IgD-negative memory B cell (primary cell): ENCODE measurements around the gene TAF3. TPM values are rescaled to one million over a fixed set of nuclear protein-coding genes. Genes with fewer than 3 reads are reported as not detected.

ENCODE experiments used
- H3K27ac Mint-ChIP-seq, 3 donors: one replicate each; pipeline ENCODE4 v1.8.0; 2020 to 2022; ENCODE audit warnings: mild to moderate bottlenecking in 3 of 3, mixed read lengths in 3 of 3, moderate library complexity in 1 of 3
- H3K27me3 Mint-ChIP-seq: one replicate; pipeline ENCODE4 v1.8.0; 2021; ENCODE audit warnings: mixed read lengths
- H3K36me3 Mint-ChIP-seq: one replicate; pipeline ENCODE4 v1.8.0; 2020; ENCODE audit warnings: mild to moderate bottlenecking, mixed read lengths
- H3K4me1 Mint-ChIP-seq, 3 donors: one replicate each; pipeline ENCODE4 v1.8.0; 2020 to 2022; ENCODE audit warnings: mixed read lengths in 3 of 3, mild to moderate bottlenecking in 1 of 3
- H3K4me3 Mint-ChIP-seq, 4 donors: one replicate each; pipeline ENCODE4 v1.8.0; 2020 to 2022; ENCODE audit warnings: mild to moderate bottlenecking in 4 of 4, mixed read lengths in 4 of 4, moderate library complexity in 3 of 4
- H3K9me3 Mint-ChIP-seq, 3 donors: one replicate each; pipeline ENCODE4 v1.8.0; 2020 to 2021; ENCODE audit warnings: mixed read lengths in 3 of 3, mild to moderate bottlenecking in 1 of 3
- polyA plus RNA-seq: library from polyadenylated mRNA; unstranded; fragments of 300-500 nt; fragmentation: Illumina TruSeq; gene quantifications from one replicate; pipeline ENCODE4 v1.2.3, GENCODE V29; 2021

Gene TAF3
- polyA plus RNA-seq, 1 donor from 2014 or later: 16.2 TPM

DNA sequence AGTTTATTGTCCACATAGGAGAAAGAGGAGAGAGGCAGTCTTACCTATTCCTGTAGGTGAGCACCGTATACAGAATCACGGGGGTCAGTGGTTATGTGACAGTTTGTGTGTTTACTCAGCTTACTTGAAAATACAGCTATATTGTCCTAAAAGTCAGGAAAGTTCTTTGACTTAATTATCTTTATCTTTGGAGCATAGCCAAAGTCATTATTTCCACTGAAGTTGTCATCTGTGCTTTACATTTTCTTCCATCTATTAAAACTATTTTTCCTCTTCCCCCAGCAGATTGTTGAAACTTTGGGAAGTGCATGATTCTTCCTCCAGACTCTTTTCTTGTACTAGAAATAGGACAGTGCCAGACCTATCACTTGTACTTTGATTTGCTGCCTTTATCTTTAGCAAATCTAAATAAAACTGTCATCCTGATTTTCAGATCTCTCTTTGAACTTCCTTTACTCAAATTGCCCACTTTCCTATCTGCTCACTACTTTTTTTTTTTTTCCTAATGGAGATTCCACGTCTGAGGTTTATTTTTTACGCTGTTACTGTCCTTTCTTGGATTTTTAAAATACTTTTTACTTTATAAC is 58.3 kb downstream of the TAF3 start:
- Mint-ChIP-seq H3K4me3 (no peak overlapping the region), H3K4me1 (peaks cover 0 to 8% (median 2%) of the 10 kb centered on the region in 3 donors), H3K36me3 (peaks cover 4% of the 10 kb centered on the region), H3K9me3 (no peaks in the 10 kb centered on the region), H3K27me3 (no peaks in the 10 kb centered on the region), H3K27ac (no peak overlapping the region)

- Mint-ChIP-seq H3K27ac (no peak overlapping the region), H3K36me3 (peaks cover 10% of the 10 kb centered on the region), H3K27me3 (no peaks in the 10 kb centered on the region), H3K4me1 (peaks cover 6 to 8% (median 7%) of the 10 kb centered on the region in 3 donors), H3K9me3 (no peaks in the 10 kb centered on the region), H3K4me3 (no peak overlapping the region)
Observed at GRCh38 chr10:7881119-7881518, 62.8 kb downstream of the TAF3 start.

DNA sequence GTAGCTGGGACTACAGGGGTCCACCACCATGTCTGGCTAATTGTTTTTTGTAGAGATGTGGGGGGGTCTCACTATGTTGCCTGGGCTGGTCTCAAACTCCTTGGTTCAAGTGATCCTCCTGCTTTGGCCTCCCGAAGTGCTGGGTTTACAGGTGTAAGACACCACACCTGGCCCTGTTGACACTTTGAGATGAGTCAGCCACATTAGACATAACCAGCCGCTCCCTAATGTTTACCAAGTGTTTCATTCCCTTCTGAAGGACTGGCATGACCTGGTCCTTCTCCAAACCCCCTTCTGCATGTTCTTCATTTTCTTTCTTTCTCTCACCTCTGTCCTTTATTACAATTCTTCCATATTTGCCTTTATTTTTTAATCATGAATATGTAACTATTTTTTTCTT is 67.8 kb downstream of the TAF3 start:
- Mint-ChIP-seq H3K4me3 (no peak overlapping the region), H3K9me3 (no peaks in the 10 kb centered on the region), H3K4me1 (peaks cover 9 to 24% (median 22%) of the 10 kb centered on the region in 3 donors), H3K27me3 (no peaks in the 10 kb centered on the region), H3K27ac (peak overlapping the region in 1 of 3 donors; percentile 21), H3K36me3 (peaks cover 6% of the 10 kb centered on the region)

DNA sequence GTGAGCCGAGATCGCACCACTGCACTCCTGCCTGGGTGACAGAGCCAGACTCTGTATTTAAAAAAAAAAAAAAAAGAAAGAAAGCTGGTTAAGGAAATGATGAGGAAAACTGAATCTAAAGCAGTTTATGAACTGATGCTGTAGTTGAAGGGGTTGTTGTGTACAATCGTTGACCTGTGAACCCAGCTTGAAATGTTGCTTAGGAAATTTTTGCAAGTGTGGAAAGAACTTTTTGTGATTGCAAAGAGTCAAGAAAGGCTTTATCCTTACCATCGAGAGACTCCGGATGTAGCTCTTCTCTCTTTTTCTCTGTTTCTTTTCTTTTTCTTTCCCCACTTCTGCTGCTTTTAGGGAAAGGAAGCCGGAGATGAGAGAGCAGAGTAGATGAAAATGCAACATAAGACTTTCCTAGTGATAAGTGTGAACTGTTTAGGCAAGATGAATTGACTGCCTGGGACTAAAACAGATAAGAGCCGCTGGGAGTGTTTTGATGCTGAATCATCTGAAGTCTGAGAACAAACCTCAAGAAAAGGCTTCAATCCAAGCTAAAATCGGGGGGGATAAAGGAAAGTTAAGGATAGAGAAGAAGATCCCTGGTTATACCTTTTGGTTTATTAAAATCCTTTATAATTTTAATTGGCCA is 69.0 kb downstream of the TAF3 start:
- no peak overlapping the region for H3K27ac Mint-ChIP-seq
- no peaks in the 10 kb centered on the region for H3K9me3 Mint-ChIP-seq

GRCh38 chr10:7889947-7890542 is 71.7 kb downstream of the TAF3 start:
- H3K36me3 Mint-ChIP-seq: peaks cover 2% of the 10 kb centered on the region
- no peak overlapping the region for H3K4me3 Mint-ChIP-seq
- peaks cover 3 to 23% (median 16%) of the 10 kb centered on the region in 3 donors for H3K4me1 Mint-ChIP-seq
- H3K9me3 Mint-ChIP-seq: no peaks in the 10 kb centered on the region
- no peak overlapping the region for H3K27ac Mint-ChIP-seq
- H3K27me3 Mint-ChIP-seq: no peaks in the 10 kb centered on the region

More for the DNA sequence above, 69.0 kb downstream of the TAF3 start:
- Mint-ChIP-seq H3K27me3 (no peaks in the 10 kb centered on the region), H3K36me3 (peaks cover 6% of the 10 kb centered on the region), H3K4me1 (peaks cover 6 to 20% (median 19%) of the 10 kb centered on the region in 3 donors), H3K4me3 (no peak overlapping the region)

DNA sequence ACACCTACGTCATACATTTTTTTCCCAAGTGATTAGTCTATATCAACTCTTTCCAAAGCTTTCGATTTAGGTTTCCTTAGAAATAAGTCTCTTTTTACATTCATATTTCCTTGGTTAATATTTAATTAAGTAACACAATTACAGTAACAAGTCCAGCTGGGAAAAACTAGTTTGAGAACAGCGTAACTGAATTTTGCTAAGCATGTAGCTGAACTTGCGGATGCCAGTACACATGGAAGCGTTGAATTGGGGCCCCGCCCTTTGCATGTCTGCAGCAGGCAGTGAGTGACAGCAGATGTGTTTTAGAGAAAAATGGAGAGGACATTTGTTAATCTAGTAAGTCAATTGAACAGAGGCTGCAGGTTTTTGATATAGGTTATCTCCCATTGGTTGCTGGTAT is 72.5 kb downstream of the TAF3 start:
- Mint-ChIP-seq H3K27ac (no peak overlapping the region), H3K4me1 (peaks cover 3 to 23% (median 16%) of the 10 kb centered on the region in 3 donors), H3K9me3 (no peaks in the 10 kb centered on the region), H3K36me3 (peaks cover 2% of the 10 kb centered on the region), H3K27me3 (no peaks in the 10 kb centered on the region), H3K4me3 (no peak overlapping the region)

DNA sequence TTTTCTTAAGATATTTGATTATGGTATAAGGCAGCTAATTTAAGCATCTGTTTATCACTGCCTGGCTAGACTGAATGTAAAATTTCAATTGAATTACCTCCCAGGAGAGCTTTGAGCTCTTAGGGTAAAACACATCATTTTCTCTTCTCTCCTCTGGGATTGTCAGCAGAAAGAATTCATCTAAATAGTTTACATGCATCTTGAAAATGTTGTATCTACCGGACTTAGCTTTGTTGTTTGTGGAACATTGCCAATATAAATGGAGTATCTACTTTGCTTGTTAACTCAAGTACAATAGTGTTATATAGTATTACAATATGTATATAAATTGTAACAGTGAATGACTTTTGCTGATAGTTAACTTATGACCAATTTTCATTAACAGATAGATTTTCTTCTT is 73.3 kb downstream of the TAF3 start:
- Mint-ChIP-seq H3K36me3 (peaks cover 3% of the 10 kb centered on the region), H3K27ac (no peak overlapping the region), H3K4me3 (no peak overlapping the region), H3K4me1 (peaks cover 3 to 20% (median 16%) of the 10 kb centered on the region in 3 donors), H3K9me3 (no peaks in the 10 kb centered on the region), H3K27me3 (no peaks in the 10 kb centered on the region)

DNA sequence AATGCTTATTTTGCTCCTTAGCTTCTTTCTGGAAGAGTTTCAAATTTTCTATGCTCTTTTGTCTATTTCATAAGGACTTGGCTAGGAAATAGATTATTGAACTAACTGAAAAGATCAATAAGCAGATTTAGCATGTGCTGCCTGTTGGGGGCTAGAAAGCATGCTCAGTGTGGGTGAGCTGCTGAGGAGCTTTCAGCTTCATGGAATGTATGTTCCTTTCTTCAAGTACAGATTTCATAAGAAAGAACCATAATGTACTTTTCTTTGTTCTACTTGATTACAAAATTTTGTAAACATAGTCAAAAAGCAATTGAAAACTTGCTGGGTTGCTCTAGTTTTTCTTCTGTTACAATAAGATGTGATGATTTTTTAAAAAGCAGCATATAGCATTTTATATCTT is 73.8 kb downstream of the TAF3 start:
- peaks cover 8% of the 10 kb centered on the region for H3K36me3 Mint-ChIP-seq
- H3K4me3 Mint-ChIP-seq: no peak overlapping the region
- H3K9me3 Mint-ChIP-seq: no peaks in the 10 kb centered on the region
- H3K27me3 Mint-ChIP-seq: no peaks in the 10 kb centered on the region
- H3K27ac Mint-ChIP-seq: no peak overlapping the region
- H3K4me1 Mint-ChIP-seq: peaks cover 3 to 20% (median 16%) of the 10 kb centered on the region in 3 donors

DNA sequence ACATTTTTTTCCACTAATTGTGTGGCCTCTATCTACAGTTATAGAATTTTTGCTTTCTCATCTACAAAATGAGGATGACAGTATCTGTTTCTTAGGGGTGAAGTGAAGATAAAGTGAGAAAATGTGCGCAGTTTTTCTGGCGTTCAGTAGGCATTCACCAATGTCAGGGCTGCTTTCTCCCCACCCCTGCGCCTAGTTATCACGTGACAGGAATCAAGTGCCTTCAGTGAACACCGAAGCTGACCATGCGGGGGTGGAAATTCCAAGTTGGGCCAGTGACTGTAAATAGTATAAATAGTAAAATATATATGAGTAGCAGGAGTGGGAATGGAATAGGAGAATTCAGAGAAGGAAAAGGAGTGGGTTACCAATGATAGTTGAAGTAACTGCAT is 77.4 kb downstream of the TAF3 start:
- H3K4me3 Mint-ChIP-seq: no peak overlapping the region
- H3K4me1 Mint-ChIP-seq: peaks cover 3 to 12% (median 3%) of the 10 kb centered on the region in 3 donors
- H3K36me3 Mint-ChIP-seq: peaks cover 14% of the 10 kb centered on the region
- no peak overlapping the region for H3K27ac Mint-ChIP-seq
- H3K9me3 Mint-ChIP-seq: no peaks in the 10 kb centered on the region
- no peaks in the 10 kb centered on the region for H3K27me3 Mint-ChIP-seq

DNA sequence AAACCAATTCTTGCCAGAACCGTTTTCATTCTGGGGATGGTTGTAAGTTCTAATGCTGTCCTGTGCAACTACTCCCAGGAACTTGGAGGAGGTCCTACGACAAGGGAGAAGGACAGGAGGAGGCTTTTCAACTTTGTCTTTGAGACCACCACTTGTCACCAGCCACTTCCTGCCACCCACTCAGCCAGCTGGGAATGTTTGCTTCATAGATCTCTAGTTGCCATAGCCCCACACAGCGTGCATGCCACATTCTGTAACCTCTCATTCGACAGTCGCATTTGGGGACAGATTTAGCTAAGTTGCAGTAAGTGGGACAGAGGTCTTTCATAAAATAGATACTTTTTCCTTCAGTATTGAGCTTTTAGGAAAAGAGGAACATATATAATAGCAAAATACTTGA is 78.0 kb downstream of the TAF3 start:
- H3K9me3 Mint-ChIP-seq: no peaks in the 10 kb centered on the region
- H3K27me3 Mint-ChIP-seq: no peaks in the 10 kb centered on the region
- H3K4me1 Mint-ChIP-seq: peaks cover 3 to 12% (median 3%) of the 10 kb centered on the region in 3 donors
- peaks cover 14% of the 10 kb centered on the region for H3K36me3 Mint-ChIP-seq
- no peak overlapping the region for H3K4me3 Mint-ChIP-seq
- no peak overlapping the region for H3K27ac Mint-ChIP-seq

GRCh38 chr10:7901256-7901655 is 83.0 kb downstream of the TAF3 start:
- peaks cover 16% of the 10 kb centered on the region for H3K36me3 Mint-ChIP-seq

DNA sequence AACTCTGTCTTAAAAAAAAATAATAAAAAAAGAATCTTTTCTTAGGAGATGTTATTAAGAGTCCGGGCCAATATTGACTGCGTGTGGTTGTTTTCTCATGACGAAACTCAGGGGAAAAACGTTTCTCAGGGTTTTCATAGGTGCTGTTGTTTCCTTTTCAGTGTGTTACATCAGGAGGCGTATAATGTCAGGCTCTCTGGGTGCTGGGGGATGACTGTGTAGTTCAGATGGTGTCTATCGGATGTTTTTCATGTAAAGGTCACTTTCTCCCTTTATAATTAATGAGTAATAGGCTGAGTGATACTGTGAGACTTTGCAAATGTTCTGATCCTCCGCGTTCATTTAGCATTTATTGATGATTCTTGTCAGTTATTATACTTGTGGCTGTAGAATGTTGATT is 84.1 kb downstream of the TAF3 start:
- Mint-ChIP-seq H3K9me3 (no peaks in the 10 kb centered on the region), H3K4me1 (peaks cover 3 to 11% (median 8%) of the 10 kb centered on the region in 3 donors), H3K4me3 (no peak overlapping the region), H3K36me3 (peaks cover 10% of the 10 kb centered on the region), H3K27me3 (no peaks in the 10 kb centered on the region), H3K27ac (no peak overlapping the region)

More at GRCh38 chr10:7901256-7901655, 83.0 kb downstream of the TAF3 start:
- no peaks in the 10 kb centered on the region for H3K27me3 Mint-ChIP-seq
- peaks cover 3 to 11% (median 8%) of the 10 kb centered on the region in 3 donors for H3K4me1 Mint-ChIP-seq
- no peaks in the 10 kb centered on the region for H3K9me3 Mint-ChIP-seq
- no peak overlapping the region for H3K4me3 Mint-ChIP-seq
- H3K27ac Mint-ChIP-seq: no peak overlapping the region

- H3K9me3 Mint-ChIP-seq: no peaks in the 10 kb centered on the region
- no peak overlapping the region for H3K27ac Mint-ChIP-seq
- H3K36me3 Mint-ChIP-seq: peaks cover 11% of the 10 kb centered on the region
- no peak overlapping the region for H3K4me3 Mint-ChIP-seq
- no peaks in the 10 kb centered on the region for H3K27me3 Mint-ChIP-seq
- peaks cover 1 to 9% (median 8%) of the 10 kb centered on the region in 3 donors for H3K4me1 Mint-ChIP-seq
Observed at GRCh38 chr10:7903851-7904250, 85.5 kb downstream of the TAF3 start.

DNA sequence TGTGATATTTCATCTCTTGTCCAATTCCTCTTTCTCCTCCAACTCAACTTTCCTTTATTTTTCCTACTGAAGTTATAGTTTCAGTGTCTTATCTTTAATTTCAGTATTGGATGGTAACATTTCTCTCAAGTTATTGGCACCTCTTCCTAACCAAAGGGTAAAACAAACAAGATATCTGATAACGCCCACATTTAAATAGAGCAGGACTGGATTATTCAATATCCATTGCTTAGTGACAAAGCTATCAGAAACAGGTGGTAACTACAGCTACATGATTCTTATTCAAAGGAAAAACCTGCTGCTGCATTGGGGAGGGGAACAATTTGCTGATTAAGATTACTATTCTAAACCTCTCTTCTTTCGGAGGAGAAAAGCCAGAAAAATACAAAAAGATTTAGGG is 87.8 kb downstream of the TAF3 start:
- H3K4me1 Mint-ChIP-seq: peaks cover 1 to 8% (median 5%) of the 10 kb centered on the region in 3 donors
- no peak overlapping the region for H3K4me3 Mint-ChIP-seq
- H3K27me3 Mint-ChIP-seq: no peaks in the 10 kb centered on the region
- peaks cover 11% of the 10 kb centered on the region for H3K36me3 Mint-ChIP-seq
- H3K27ac Mint-ChIP-seq: no peak overlapping the region
- H3K9me3 Mint-ChIP-seq: no peaks in the 10 kb centered on the region

GRCh38 chr10:7908541-7909210 is 90.4 kb downstream of the TAF3 start:
- Mint-ChIP-seq H3K27me3 (no peaks in the 10 kb centered on the region), H3K27ac (no peak overlapping the region), H3K4me3 (no peak overlapping the region), H3K4me1 (peaks cover 6 to 15% (median 6%) of the 10 kb centered on the region in 3 donors), H3K36me3 (peaks cover 9% of the 10 kb centered on the region), H3K9me3 (no peaks in the 10 kb centered on the region)
